ENCODE results near the gene VCP.
A peak's percentile ranks its signal among the peaks of the same experiment; 100 is the strongest.

The VCP gene

DNA sequence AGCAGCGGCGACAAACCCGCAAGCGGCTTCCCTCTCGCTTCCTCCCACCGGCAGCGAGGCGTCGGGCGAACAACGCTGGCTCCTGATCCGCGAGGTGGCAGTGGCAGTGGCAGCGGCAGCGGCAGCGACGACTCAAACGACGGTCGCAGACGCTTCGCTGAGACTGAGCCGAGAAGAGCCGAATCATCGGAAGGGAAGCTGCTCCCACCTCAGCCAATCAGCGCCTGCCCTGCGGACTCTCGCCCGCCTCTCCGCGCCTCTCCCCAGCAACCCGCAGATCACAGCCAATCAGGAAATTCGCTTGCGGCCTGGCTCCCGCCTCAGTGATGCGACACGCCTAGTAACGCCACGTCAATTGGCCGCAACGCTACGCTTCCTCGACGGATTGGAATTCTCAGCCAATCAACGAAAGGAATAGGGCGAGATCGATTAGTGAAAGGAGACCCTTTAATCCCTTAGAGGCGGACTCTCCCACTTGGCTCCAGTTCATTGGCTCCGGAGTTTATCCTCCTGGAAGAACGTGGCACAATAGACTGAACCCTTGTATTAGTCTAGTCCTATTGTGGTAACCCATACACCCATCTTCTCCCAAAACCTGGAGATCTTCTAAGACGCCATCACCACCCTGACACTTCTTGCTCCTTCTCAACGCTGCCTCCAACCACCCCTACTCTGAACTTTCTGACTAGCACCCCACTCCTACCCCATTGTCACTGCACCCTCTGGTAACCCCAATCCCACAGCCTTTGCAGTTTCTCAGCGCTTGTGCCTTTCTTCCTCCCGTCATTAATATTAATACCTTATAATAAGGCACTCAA, at the start of gene VCP:
Gene VCP, minus strand, starts transcription at position 165 of the 818 bp plus-strand sequence. CDS start 272 bp downstream, outside the sequence.
- DNase-seq (ENCODE audit: low spot score): peak; percentile 100

GRCh38 chr9:35116898-35117551, 44.6 kb upstream of the VCP start:
- peak; percentile 97 for DNase-seq (ENCODE audit: low spot score)

- no peak for DNase-seq (ENCODE audit: low spot score)
Measured at GRCh38 chr9:35116539-35116897, 44.1 kb upstream of the VCP start.

GRCh38 chr9:35115680-35116538, 43.5 kb upstream of the VCP start, which contains the start of gene ATOSB:
ATOSB (minus strand) TSS chr9:35115862; CDS start chr9:35108274, 7,588 bp downstream.
- peak; percentile 97 for DNase-seq (ENCODE audit: low spot score)

GRCh38 chr9:35114840-35115628, 42.6 kb upstream of the VCP start:
- peak; percentile 46 for DNase-seq (ENCODE audit: low spot score)

DNA sequence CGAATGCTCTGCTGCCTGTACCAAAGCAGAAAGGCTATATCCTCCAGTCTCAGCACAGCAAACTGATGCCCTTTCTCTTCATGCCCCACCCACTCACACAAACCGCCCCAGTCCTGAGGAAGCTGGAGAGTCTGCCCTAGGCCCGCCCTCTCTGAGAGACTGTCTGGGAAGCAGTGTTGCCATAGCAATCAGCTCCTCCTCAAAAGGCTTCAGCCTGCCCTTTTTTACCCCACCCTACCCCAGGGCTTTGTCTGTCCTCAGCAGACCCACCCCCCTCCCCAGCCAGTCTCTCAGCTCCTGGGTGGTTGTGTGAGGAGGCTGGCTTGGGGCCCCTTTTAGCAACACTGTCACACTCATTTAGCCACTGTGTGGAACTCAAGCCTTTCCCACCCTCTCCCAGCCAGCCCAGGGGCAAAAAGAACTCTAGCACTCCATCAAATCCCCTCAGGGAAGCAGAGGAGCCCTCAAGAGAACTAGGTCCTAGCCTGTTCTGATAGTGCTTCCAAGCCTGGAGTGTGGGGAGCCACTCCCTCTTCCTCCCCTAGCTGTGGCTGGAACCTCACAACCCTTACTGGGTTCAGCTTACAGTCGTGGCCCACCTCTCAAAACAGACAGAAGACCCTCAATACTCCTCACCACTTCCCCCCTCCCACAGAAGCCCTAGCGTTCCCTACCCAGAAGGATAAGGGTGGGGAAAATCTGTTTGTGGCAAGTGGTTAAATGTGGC, 41.9 kb upstream of the VCP start:
- peak; percentile 90 for DNase-seq (ENCODE audit: low spot score)

GRCh38 chr9:35112257-35113020, 40.0 kb upstream of the VCP start:
- no peak for DNase-seq (ENCODE audit: low spot score)

GRCh38 chr9:35111001-35111933, 38.8 kb upstream of the VCP start:
- peak; percentile 99 for DNase-seq (ENCODE audit: low spot score)

DNA sequence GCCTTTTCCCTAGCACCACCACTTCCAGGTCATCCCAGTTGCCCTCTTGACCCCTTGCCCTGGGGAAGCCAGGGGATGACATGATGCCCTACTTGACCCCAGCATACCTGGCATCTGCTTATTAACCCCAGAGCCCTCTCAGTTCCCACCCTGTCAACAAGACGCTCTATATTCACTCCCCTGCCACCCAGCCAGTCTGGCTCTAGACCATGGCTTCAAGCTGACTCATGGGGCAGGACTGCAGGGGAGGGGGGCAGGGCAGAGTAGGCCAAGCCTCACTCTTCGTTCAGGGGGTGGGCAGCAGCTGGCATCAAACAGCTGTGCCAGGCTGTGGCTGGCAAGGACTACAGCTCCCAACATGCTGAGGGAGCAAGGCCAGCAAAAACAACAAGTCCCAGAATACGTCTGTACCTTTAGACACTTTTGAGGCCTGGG, 37.9 kb upstream of the VCP start:
- no peak for DNase-seq (ENCODE audit: low spot score)

- no peak for DNase-seq (ENCODE audit: low spot score)
Measured at GRCh38 chr9:35108946-35109575, 36.6 kb upstream of the VCP start.

DNA sequence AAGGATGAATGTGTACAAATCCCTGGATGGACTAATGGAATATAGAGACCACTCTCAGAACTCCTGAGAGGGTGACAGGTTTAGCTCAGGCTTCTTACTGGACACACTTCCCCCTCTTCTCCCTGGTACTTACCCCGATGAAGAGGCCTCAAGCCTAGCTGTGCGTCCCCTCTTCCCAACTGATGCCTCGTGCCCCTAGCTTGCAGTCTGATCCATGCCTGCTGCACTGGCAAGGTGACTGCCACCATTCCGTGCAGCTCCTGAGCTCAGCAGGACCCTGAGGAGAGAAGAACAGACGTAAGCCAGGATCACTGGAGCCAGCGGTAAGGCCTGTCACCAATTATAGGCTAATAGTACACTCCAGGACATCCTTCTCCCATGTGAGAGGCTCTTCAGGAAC, 36.0 kb upstream of the VCP start:
- no peak for DNase-seq (ENCODE audit: low spot score)

DNA sequence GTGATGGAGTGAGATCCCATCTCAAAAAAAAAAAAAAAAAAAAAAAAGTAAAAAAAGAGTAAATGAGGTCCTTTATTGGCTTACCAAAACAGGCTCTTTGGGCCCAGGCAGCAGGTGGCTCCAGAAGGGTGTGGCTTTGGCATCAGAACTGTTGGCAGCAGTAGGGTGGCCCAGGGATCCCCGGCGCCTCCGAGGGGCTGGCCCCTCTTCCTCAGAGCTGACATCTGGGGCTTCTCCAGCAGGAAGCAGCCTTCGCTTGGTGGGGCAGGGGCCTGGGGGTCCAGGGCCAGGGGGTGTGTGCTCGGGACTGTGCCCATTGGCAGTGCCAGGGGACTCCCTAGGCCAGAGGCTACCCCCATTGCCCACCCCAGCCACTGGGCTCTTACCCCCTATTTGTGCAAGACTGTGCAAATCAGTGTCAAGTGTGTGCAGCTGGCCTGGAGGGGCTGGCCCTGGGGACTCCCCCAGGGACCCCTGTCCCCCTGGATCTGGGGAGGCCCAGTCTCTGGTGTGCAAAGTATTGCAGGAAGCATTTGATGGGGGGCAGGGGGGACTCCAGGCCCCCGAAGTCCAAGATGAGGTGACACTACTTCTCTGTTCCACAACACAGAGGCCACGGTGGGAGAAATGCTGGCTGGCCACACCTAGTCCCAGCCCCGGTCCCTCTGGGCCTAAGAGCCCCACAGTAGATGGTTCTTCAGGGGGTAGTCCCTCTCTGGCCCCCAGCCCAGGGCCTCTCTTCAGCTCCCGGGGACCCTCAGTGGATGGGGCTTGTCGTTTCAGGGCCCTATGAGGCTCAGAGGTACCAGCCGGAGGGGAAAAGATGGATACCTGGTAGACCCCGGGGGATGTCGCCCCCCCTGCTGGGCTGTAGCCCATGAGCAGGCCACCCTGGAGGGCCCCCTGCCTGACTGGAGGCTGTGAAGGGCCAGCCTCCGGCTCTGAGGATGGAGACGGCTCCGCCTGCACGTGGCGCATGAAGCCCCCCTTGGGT, 35.2 kb upstream of the VCP start:
- no peak for DNase-seq (ENCODE audit: low spot score)

DNA sequence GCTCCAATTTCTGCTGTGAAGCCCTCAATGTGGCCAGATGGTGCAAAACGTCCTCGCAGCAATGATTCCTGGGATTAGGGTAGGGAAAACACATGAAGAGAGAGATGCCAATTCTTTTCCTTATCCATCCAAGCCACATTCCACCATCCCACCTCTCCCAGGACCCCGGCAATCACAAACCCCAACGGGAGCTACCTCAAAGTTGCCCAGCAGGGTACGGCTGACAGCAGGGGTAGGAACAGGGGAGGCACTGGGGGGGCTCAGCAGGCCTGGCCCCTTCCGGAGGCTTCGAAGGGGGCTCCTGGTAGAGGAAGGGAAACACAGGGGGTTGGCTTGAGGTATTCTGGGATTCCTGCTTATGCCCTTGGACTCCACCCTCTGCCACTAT, 33.9 kb upstream of the VCP start:
- DNase-seq (ENCODE audit: low spot score): no peak

DNA sequence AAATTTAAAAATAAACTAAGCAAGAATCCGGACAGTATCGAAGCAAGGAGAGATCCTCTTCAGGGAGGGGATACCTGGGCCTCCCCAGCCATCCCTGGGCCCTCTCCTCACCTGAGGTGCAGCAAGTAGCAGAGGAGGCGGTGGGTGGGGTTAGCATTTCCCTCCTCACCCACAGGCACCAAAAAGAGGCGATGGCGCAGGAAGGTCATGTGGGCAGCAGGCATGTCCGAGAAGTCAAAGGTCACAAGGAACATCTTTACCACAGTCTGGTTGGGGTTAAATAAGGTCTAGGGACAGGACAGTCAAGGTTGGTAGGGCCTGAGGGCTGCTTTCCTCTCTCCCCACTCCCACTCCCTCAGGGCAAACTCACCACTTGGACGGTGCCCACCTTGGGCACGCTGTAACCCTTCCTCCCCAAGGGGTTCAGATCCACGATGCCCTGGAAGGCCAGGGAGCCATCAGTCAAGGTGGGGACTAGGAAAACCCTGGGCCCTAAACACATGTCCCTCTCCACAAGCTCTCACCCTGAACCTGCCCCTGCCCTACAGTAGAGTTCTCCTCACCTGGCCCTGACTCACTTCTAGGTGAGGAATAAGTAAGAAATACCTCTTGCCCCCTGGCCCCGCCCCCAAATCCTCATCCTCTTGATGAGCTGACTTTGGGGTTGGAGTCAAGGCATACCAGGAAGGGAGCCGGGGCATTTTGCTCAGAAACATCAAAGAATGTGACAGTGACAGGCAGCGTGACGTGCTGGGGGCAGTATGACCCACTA, 33.3 kb upstream of the VCP start:
- no peak for DNase-seq (ENCODE audit: low spot score)

DNA sequence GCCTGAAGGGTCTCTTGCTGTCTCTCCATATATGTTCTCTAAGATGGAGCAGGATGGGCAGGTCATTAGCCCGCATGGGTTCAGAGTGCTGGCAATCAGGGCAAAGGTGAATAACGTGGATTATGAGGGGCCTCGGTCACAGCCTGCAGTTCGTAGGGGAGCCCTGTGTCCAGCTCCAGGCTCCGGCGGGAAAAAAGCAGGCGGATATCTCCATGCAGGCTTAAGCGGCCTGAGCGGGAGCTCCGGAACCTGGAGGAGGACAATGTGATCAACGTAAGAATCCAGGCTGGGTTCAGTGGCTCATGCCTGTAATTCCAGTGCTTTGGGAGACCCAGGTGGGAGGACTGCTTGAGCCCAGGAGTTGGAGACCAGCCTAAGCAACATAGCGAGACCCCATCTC, 32.7 kb upstream of the VCP start:
- DNase-seq (ENCODE audit: low spot score): no peak

GRCh38 chr9:35104586-35104985, 32.2 kb upstream of the VCP start:
- no peak for DNase-seq (ENCODE audit: low spot score)
